Mammary epithelial cell (primary cell): ENCODE results near the gene TRIM38.

Experiments
- EZH2 ChIP-seq: IDR thresholded peaks from 2 replicates; pipeline ENCODE4 v1.6.1; 2012; ENCODE audit warnings: low read length, inconsistent platforms, borderline replicate concordance
- TF ChIP-seq, protein P1 (sequence below), 2 donors: IDR thresholded peaks in 1 of 2; conservative IDR thresholded peaks in 1 of 2; 2 replicates each; pipeline ENCODE4 v1.5.1; 2011 to 2012; ENCODE audit warnings: inconsistent platforms in 2 of 2, low read length in 2 of 2, mild to moderate bottlenecking in 2 of 2, control low read depth in 1 of 2, low read depth in 1 of 2; ENCODE audit not compliant: insufficient read depth in 1 of 2; ENCODE audit errors: extremely low read depth in 1 of 2

GRCh38 chr6:25980935-25981334 lies 18.3 kb downstream of the TRIM38 start:
- TF ChIP-seq EZH2: no peak
- TF ChIP-seq, protein P1, sequence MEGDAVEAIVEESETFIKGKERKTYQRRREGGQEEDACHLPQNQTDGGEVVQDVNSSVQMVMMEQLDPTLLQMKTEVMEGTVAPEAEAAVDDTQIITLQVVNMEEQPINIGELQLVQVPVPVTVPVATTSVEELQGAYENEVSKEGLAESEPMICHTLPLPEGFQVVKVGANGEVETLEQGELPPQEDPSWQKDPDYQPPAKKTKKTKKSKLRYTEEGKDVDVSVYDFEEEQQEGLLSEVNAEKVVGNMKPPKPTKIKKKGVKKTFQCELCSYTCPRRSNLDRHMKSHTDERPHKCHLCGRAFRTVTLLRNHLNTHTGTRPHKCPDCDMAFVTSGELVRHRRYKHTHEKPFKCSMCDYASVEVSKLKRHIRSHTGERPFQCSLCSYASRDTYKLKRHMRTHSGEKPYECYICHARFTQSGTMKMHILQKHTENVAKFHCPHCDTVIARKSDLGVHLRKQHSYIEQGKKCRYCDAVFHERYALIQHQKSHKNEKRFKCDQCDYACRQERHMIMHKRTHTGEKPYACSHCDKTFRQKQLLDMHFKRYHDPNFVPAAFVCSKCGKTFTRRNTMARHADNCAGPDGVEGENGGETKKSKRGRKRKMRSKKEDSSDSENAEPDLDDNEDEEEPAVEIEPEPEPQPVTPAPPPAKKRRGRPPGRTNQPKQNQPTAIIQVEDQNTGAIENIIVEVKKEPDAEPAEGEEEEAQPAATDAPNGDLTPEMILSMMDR (conservative IDR thresholded peaks at IDR 0.05 in 1 of 2, IDR thresholded peaks at IDR 0.05 in 1 of 2; ENCODE audit: extremely low read depth in 1 of 2, insufficient read depth in 1 of 2, low read depth in 1 of 2, low read length in 2 of 2): no peak
